NCI-H2196 (cell line): ENCODE data around the gene CPNE8.

ENCODE experiments used
- DNase-seq: peaks from one replicate; lab custom pipeline; 2025; ENCODE audit not compliant: unreplicated experiment; lab: John Stamatoyannopoulos, UW

CPNE8 gene

GRCh38 chr12:38838056-38838850, 67.1 kb downstream of the CPNE8 start:
- DNase-seq: no peak

GRCh38 chr12:38831715-38832114, 73.7 kb downstream of the CPNE8 start:
- no peak for DNase-seq

- no peak for DNase-seq
Observed at GRCh38 chr12:38825006-38825405, 80.4 kb downstream of the CPNE8 start.

- no peak for DNase-seq
Observed at GRCh38 chr12:38823738-38824137, 81.7 kb downstream of the CPNE8 start.

GRCh38 chr12:38823314-38823713, 82.1 kb downstream of the CPNE8 start:
- DNase-seq: no peak

- no peak for DNase-seq
Observed at GRCh38 chr12:38817942-38818341, 87.4 kb downstream of the CPNE8 start.

- no peak for DNase-seq
Observed at GRCh38 chr12:38813923-38814322, 91.5 kb downstream of the CPNE8 start.

- no peak for DNase-seq
Observed at GRCh38 chr12:38811814-38812356, 93.5 kb downstream of the CPNE8 start.

GRCh38 chr12:38809832-38810231, 95.6 kb downstream of the CPNE8 start:
- no peak for DNase-seq

GRCh38 chr12:38788106-38788505, 117.3 kb downstream of the CPNE8 start:
- no peak for DNase-seq

GRCh38 chr12:38785381-38785780, 120.0 kb downstream of the CPNE8 start:
- DNase-seq: no peak

GRCh38 chr12:38783304-38783703, 122.1 kb downstream of the CPNE8 start:
- no peak for DNase-seq

- no peak for DNase-seq
Observed at GRCh38 chr12:38782359-38782758, 123.0 kb downstream of the CPNE8 start.

- DNase-seq: no peak
Observed at GRCh38 chr12:38776647-38777046, 128.7 kb downstream of the CPNE8 start.

- DNase-seq: no peak
Observed at GRCh38 chr12:38775457-38775856, 129.9 kb downstream of the CPNE8 start.

- DNase-seq: no peak
Observed at GRCh38 chr12:38772437-38772836, 133.0 kb downstream of the CPNE8 start.

GRCh38 chr12:38771871-38772270, 133.5 kb downstream of the CPNE8 start:
- no peak for DNase-seq

GRCh38 chr12:38761636-38762342, 143.6 kb downstream of the CPNE8 start:
- no peak for DNase-seq

- DNase-seq: no peak
Observed at GRCh38 chr12:38761111-38761510, 144.3 kb downstream of the CPNE8 start.

- no peak for DNase-seq
Observed at GRCh38 chr12:38759621-38760020, 145.8 kb downstream of the CPNE8 start.

GRCh38 chr12:38746744-38747143, 158.6 kb downstream of the CPNE8 start:
- no peak for DNase-seq

GRCh38 chr12:38745601-38746000, 159.8 kb downstream of the CPNE8 start:
- DNase-seq: no peak
